Measurements from ENCODE around the gene ZNF668. TPM values are rescaled to one million over a fixed set of nuclear protein-coding genes. Genes with fewer than 3 reads are reported as not detected.

ZNF668 gene
- total and polyA plus RNA-seq, 5 donors from 2014 or later, result 6.4 to 16.8 (median 7.7) TPM

GRCh38 chr16:31036691-31037090, 37.3 kb downstream of the ZNF668 start:
- Mint-ChIP-seq H3K27ac (peak overlapping the region in 1 of 3 donors; percentile 81), H3K9me3 (no peaks in the 10 kb centered on the region), H3K4me3 (peak overlapping the region in 2 of 4 donors; percentile 74 to 95), H3K36me3 (peaks cover 15% of the 10 kb centered on the region), H3K27me3 (peaks cover 4% of the 10 kb centered on the region), H3K4me1 (peaks cover 0 to 29% (median 13%) of the 10 kb centered on the region in 4 donors)
- DNase-seq (no peak), ATAC-seq (ENCODE audit: low read depth in 2 of 2) (no peak)
- no peaks in the 10 kb centered on the region for H3K9me3 ChIP-seq (ENCODE audit: control insufficient read depth in 2 of 2, low read length in 2 of 2)
- H3K27me3 ChIP-seq (ENCODE audit: control insufficient read depth, insufficient read depth, low read length), result no peaks in the 10 kb centered on the region
- peaks cover 14% of the 10 kb centered on the region for H3K4me1 ChIP-seq (ENCODE audit: control insufficient read depth, insufficient read depth, low read length, poor library complexity, severe bottlenecking)
- H3K27ac ChIP-seq (ENCODE audit: insufficient read depth, low read length, poor library complexity, severe bottlenecking), result no peak overlapping the region
- H3K36me3 ChIP-seq (ENCODE audit: control insufficient read depth, insufficient read depth, low read length), result peaks cover 27% of the 10 kb centered on the region
- no peak overlapping the region for H3K4me3 ChIP-seq (ENCODE audit: low read depth, low read length)

- Histone ChIP-seq H3K4me3 (ENCODE audit: low read depth, low read length) (peak overlapping the region; percentile 86), H3K36me3 (ENCODE audit: control insufficient read depth, insufficient read depth, low read length) (peaks cover 13% of the 10 kb centered on the region), H3K27ac (ENCODE audit: insufficient read depth, low read length, poor library complexity, severe bottlenecking) (peak overlapping the region; percentile 93), H3K4me1 (ENCODE audit: control insufficient read depth, insufficient read depth, low read length, poor library complexity, severe bottlenecking) (peaks cover 14% of the 10 kb centered on the region), H3K9me3 (ENCODE audit: control insufficient read depth in 2 of 2, low read length in 2 of 2) (no peaks in the 10 kb centered on the region), H3K27me3 (ENCODE audit: control insufficient read depth, insufficient read depth, low read length) (no peaks in the 10 kb centered on the region)
- Mint-ChIP-seq H3K4me1 (peaks cover 0 to 29% (median 14%) of the 10 kb centered on the region in 4 donors), H3K36me3 (peaks cover 9% of the 10 kb centered on the region), H3K9me3 (no peaks in the 10 kb centered on the region), H3K27ac (peak overlapping the region in 2 of 3 donors; percentile 97 to 98), H3K27me3 (no peaks in the 10 kb centered on the region), H3K4me3 (peak overlapping the region; percentile 95 to 99 (median 96))
- ATAC-seq (ENCODE audit: low read depth in 2 of 2) (peak; percentile 32 to 47), DNase-seq (peak; percentile 79 to 89 (median 83))
Observed at GRCh38 chr16:31033709-31034492, 40.1 kb downstream of the ZNF668 start.

GRCh38 chr16:31032736-31033708, 41.0 kb downstream of the ZNF668 start, which contains the start of gene STX4:
TSS of gene STX4 (plus strand) at chr16:31033558. CDS start at chr16:31033806, 248 bp downstream.
- Histone ChIP-seq H3K27me3 (ENCODE audit: control insufficient read depth, insufficient read depth, low read length) (no peaks in the 10 kb centered on the region), H3K4me1 (ENCODE audit: control insufficient read depth, insufficient read depth, low read length, poor library complexity, severe bottlenecking) (peaks cover 14% of the 10 kb centered on the region), H3K9me3 (ENCODE audit: control insufficient read depth in 2 of 2, low read length in 2 of 2) (no peaks in the 10 kb centered on the region), H3K4me3 (ENCODE audit: low read depth, low read length) (peak within 1 kb of the TSS; percentile 86), H3K27ac (ENCODE audit: insufficient read depth, low read length, poor library complexity, severe bottlenecking) (peak within 1 kb of the TSS; percentile 93), H3K36me3 (ENCODE audit: control insufficient read depth, insufficient read depth, low read length) (peaks cover 6% of the 10 kb centered on the region)
- Mint-ChIP-seq H3K4me1 (peaks cover 0 to 29% (median 14%) of the 10 kb centered on the region in 4 donors), H3K9me3 (no peaks in the 10 kb centered on the region), H3K27me3 (no peaks in the 10 kb centered on the region), H3K36me3 (peaks cover 5% of the 10 kb centered on the region), H3K4me3 (peak within 1 kb of the TSS; percentile 95 to 99 (median 96)), H3K27ac (peak within 1 kb of the TSS; percentile 97 to 98 (median 98))
- ATAC-seq (ENCODE audit: low read depth in 2 of 2) (peak; percentile 82 to 85), DNase-seq (peak; percentile 98 to 99 (median 98))

DNA sequence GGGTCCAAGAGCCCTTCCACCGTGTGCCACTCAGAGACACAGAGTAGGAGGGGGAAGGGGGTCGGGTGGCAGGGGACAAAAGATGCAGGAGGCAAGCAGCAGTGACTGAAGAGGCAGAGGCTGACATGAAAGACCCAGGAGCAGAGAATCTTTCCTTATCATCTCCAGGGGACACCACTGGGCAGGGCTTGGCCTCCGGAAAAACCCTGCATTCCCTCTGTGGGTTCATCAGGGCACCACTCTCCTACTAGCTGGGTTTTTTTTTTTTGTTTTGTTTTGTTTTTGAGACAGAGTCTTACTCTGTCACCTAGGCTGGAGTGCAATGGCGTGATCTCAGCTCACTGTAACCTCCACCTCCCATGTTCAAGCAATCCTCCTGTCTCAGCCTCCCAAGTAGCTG, 42.8 kb downstream of the ZNF668 start:
- ATAC-seq (ENCODE audit: low read depth in 2 of 2) (no peak), DNase-seq (no peak)
- Histone ChIP-seq H3K9me3 (ENCODE audit: control insufficient read depth in 2 of 2, low read length in 2 of 2) (no peaks in the 10 kb centered on the region), H3K36me3 (ENCODE audit: control insufficient read depth, insufficient read depth, low read length) (peaks cover 6% of the 10 kb centered on the region), H3K27me3 (ENCODE audit: control insufficient read depth, insufficient read depth, low read length) (no peaks in the 10 kb centered on the region), H3K4me3 (ENCODE audit: low read depth, low read length) (no peak overlapping the region), H3K27ac (ENCODE audit: insufficient read depth, low read length, poor library complexity, severe bottlenecking) (no peak overlapping the region), H3K4me1 (ENCODE audit: control insufficient read depth, insufficient read depth, low read length, poor library complexity, severe bottlenecking) (peaks cover 14% of the 10 kb centered on the region)
- Mint-ChIP-seq H3K9me3 (no peaks in the 10 kb centered on the region), H3K27me3 (no peaks in the 10 kb centered on the region), H3K27ac (peak overlapping the region in 2 of 3 donors; percentile 97 to 98), H3K36me3 (peaks cover under 1% of the 10 kb centered on the region), H3K4me3 (peak overlapping the region in 2 of 4 donors; percentile 52 to 95), H3K4me1 (peaks cover 0 to 25% (median 13%) of the 10 kb centered on the region in 4 donors)

- Histone ChIP-seq H3K36me3 (ENCODE audit: control insufficient read depth, insufficient read depth, low read length) (no peaks in the 10 kb centered on the region), H3K9me3 (ENCODE audit: control insufficient read depth in 2 of 2, low read length in 2 of 2) (no peaks in the 10 kb centered on the region), H3K4me3 (ENCODE audit: low read depth, low read length) (no peak overlapping the region), H3K4me1 (ENCODE audit: control insufficient read depth, insufficient read depth, low read length, poor library complexity, severe bottlenecking) (peaks cover 9% of the 10 kb centered on the region), H3K27ac (ENCODE audit: insufficient read depth, low read length, poor library complexity, severe bottlenecking) (no peak overlapping the region), H3K27me3 (ENCODE audit: control insufficient read depth, insufficient read depth, low read length) (no peaks in the 10 kb centered on the region)
- Mint-ChIP-seq H3K36me3 (no peaks in the 10 kb centered on the region), H3K9me3 (no peaks in the 10 kb centered on the region), H3K4me3 (no peak overlapping the region), H3K4me1 (peaks cover 0 to 19% (median 9%) of the 10 kb centered on the region in 4 donors), H3K27ac (no peak overlapping the region), H3K27me3 (no peaks in the 10 kb centered on the region)
- no peak for DNase-seq
- no peak for ATAC-seq (ENCODE audit: low read depth in 2 of 2)
Observed at GRCh38 chr16:31029272-31029671, 44.8 kb downstream of the ZNF668 start.

DNA sequence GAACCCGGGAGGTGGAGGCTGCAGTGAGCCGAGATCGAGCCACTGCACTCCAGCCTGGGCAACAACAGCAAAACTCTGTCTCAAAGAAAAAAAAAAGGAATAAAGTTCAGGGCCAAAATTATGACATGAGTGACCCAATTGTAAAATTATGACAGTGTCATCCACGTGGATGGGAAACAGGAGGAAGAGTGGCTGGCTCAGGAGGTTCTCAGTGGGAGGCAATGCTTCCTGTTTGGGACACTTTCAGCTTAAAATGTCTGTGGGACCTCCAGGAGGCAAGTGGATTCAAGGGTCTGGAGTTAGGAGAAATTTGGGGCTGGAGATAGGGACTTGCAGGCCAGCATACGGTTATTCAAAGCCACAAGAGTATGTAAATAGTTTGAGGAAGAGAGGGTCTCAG, 48.7 kb downstream of the ZNF668 start:
- no peak overlapping the region for H3K4me3 ChIP-seq (ENCODE audit: low read depth, low read length)
- H3K9me3 ChIP-seq (ENCODE audit: control insufficient read depth in 2 of 2, low read length in 2 of 2), result no peaks in the 10 kb centered on the region
- Mint-ChIP-seq H3K9me3 (no peaks in the 10 kb centered on the region), H3K4me1 (no peaks in the 10 kb centered on the region), H3K27ac (peak overlapping the region in 1 of 3 donors; percentile 32), H3K4me3 (peak overlapping the region in 1 of 4 donors; percentile 24), H3K27me3 (no peaks in the 10 kb centered on the region), H3K36me3 (no peaks in the 10 kb centered on the region)
- H3K27ac ChIP-seq (ENCODE audit: insufficient read depth, low read length, poor library complexity, severe bottlenecking), result no peak overlapping the region
- no peak for ATAC-seq (ENCODE audit: low read depth in 2 of 2)
- H3K36me3 ChIP-seq (ENCODE audit: control insufficient read depth, insufficient read depth, low read length), result no peaks in the 10 kb centered on the region
- no peaks in the 10 kb centered on the region for H3K4me1 ChIP-seq (ENCODE audit: control insufficient read depth, insufficient read depth, low read length, poor library complexity, severe bottlenecking)
- H3K27me3 ChIP-seq (ENCODE audit: control insufficient read depth, insufficient read depth, low read length), result no peaks in the 10 kb centered on the region
- no peak for DNase-seq

- ATAC-seq (ENCODE audit: low read depth in 2 of 2), result no peak
- H3K27me3 ChIP-seq (ENCODE audit: control insufficient read depth, insufficient read depth, low read length), result no peaks in the 10 kb centered on the region
- no peaks in the 10 kb centered on the region for H3K9me3 Mint-ChIP-seq
- H3K4me1 Mint-ChIP-seq, result no peaks in the 10 kb centered on the region
- no peaks in the 10 kb centered on the region for H3K9me3 ChIP-seq (ENCODE audit: control insufficient read depth in 2 of 2, low read length in 2 of 2)
- no peaks in the 10 kb centered on the region for H3K36me3 ChIP-seq (ENCODE audit: control insufficient read depth, insufficient read depth, low read length)
- H3K27ac Mint-ChIP-seq, result peak overlapping the region in 1 of 3 donors; percentile 35
- H3K4me1 ChIP-seq (ENCODE audit: control insufficient read depth, insufficient read depth, low read length, poor library complexity, severe bottlenecking), result no peaks in the 10 kb centered on the region
- H3K4me3 Mint-ChIP-seq, result no peak overlapping the region
- no peak overlapping the region for H3K4me3 ChIP-seq (ENCODE audit: low read depth, low read length)
- no peak for DNase-seq
- no peak overlapping the region for H3K27ac ChIP-seq (ENCODE audit: insufficient read depth, low read length, poor library complexity, severe bottlenecking)
- no peaks in the 10 kb centered on the region for H3K36me3 Mint-ChIP-seq
- peaks cover 4% of the 10 kb centered on the region for H3K27me3 Mint-ChIP-seq
Observed at GRCh38 chr16:31023627-31024226, 50.3 kb downstream of the ZNF668 start.

Measured in CD4-positive, CD25-positive, alpha-beta regulatory T cell (primary cell).